HG02973 (cell line): ENCODE data around the gene CHST11.

Experiments
- ATAC-seq: cut with Tn5 transposase; IDR thresholded peaks from one replicate; pipeline ENCODE4 v1.9.1; 2021; ENCODE audit warnings: moderate library complexity; ENCODE audit not compliant: unreplicated experiment

CHST11 gene

GRCh38 chr12:104501660-104502059, 44.9 kb downstream of the CHST11 start:
- no peak for ATAC-seq

GRCh38 chr12:104502217-104502616, 45.5 kb downstream of the CHST11 start:
- ATAC-seq = no peak

GRCh38 chr12:104502638-104503037, 45.9 kb downstream of the CHST11 start:
- ATAC-seq = no peak

DNA sequence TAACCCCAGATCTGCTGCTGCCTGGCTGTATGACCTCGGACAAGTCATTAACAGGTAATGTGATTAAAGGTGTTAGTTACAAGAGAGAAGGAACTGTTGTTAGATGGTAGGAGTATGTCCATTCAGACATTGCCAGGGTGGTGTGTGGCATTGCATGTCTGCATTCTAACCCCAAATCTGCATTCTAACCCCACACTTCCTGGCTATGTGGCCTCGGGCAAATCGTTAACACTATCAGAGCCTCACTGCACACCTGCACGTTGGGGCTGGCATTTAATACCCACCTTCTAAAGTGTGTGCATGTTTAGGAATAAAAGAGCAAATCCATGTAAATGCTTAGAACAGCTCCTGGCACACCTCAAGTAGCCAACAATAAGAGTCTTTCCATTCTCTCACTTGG, 46.4 kb downstream of the CHST11 start:
- ATAC-seq = no peak

DNA sequence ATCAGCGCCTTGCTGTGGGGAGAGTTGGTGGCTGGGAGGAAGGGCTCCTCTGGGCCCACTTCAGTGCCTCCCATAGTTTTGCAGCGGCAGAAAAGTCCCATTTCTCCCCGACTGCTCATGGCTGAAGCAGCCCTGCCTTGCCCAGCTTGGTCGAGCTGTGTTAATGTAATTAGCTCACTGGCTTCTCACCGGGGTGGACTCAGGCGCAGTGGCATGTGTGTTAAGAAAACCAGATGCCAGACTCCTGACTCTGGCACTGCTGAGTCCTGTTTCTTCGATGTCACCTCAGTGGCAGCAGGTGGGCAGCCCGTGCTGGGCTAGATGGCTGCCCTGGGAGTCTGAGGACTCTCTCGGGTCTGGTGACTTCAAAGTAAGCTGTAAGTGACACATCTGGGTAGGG, 47.4 kb downstream of the CHST11 start:
- ATAC-seq = no peak

GRCh38 chr12:104505095-104505818, 48.5 kb downstream of the CHST11 start:
- ATAC-seq = peak; percentile 92

GRCh38 chr12:104506676-104507401, 50.1 kb downstream of the CHST11 start:
- no peak for ATAC-seq

GRCh38 chr12:104507672-104508071, 50.9 kb downstream of the CHST11 start:
- no peak for ATAC-seq

- ATAC-seq = no peak
Observed at GRCh38 chr12:104508752-104509446, 52.2 kb downstream of the CHST11 start.

- no peak for ATAC-seq
Observed at GRCh38 chr12:104510145-104510872, 53.6 kb downstream of the CHST11 start.

DNA sequence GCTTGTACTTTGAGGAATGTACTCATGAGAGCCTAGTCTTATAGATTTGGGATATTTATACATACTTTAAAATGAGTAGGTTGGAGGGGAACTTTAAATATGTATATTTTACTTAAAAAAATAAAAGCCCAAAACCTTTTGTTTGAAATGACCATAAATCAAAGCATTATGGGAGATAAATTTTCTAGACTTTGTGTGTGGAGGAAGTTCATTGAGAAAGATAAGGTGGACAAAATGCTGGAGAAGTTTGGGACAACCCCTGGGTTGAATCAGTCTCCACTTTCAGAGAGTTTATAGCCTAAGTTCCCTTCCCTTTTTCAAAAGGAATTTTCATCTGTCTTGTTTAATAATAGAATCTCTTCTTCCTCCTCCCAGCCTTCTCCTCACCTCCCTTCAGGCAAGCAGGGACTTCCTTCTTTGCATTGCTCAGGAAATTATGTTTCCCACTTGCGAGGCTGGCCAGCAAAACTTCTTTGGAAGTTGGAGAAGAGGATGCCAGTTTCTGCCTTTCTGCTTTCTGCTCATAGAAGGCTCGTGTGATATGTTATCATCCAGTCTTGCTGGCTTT, 54.2 kb downstream of the CHST11 start:
- ATAC-seq = no peak

- ATAC-seq = no peak
Observed at GRCh38 chr12:104513681-104514080, 56.9 kb downstream of the CHST11 start.

DNA sequence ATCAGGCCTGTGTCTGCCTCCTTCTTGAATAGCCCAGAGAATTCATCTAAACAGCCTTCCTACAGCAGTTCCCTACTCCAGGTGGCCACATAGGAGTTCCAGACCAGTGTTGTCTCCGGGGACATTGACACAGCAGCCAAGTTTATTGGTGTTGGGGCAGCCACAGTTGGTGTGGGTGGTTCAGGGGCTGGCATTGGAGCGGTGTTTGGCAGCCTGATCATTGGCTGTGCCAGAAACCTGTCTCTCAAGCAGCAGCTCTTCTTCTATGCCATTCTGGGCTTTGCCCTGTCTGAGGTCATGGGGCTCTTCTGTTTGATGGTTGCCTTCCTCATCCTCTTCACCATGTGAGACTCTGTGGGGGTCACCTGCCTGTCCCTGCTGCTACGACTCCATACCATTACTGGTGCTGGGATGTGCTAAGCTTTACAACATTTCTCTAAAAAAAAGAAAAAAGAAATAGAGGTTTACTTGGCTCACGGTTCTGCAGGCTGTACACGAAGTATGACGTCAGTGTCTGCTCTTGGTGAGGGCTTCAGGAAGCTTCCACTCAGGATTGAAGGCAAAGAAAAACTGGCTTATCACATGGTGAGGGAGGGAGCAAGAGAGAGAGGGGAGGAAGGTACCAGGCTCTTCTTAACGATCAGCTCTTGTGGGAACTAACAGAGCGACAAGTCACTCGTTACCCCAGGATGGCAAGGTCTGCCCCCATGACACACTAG, 57.5 kb downstream of the CHST11 start:
- no peak for ATAC-seq

DNA sequence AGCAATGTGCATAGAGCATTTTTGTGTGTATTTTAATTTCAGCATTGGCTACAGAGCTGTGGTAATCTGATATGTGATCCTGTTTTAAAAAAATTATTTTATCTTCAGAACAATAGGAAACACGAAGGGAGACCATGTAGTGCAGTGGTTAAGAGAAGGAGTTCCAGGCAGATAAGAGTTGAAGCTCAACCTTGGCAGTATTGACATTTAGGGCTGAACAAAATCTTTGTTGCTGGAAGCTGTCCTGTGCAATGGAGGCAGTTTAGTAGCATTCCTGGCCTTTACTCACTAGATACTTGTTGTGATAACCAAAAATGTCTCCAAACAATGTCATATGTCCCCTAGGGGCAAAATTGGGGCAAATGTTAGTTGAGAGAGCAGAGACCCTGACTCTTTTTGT, 59.2 kb downstream of the CHST11 start:
- ATAC-seq = no peak

DNA sequence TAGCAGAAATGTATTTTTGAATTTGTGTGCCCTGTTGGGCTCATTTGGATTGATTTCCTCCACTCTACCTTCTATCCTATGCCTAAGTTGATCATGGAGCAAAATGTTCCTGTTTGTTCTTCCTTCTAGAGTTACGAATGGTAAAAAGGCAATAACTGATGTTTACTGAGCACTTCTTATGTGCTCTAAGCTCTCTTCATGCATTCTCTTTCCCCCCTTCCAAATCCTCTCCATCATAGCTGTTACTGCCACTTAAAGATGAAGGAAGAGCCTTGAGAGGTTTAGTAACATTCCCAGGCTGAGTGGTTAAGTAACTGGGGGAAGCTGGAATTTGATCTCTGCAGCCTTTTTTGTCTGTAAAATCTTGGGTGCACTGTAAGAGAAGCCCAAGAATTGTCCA, 60.1 kb downstream of the CHST11 start:
- no peak for ATAC-seq

DNA sequence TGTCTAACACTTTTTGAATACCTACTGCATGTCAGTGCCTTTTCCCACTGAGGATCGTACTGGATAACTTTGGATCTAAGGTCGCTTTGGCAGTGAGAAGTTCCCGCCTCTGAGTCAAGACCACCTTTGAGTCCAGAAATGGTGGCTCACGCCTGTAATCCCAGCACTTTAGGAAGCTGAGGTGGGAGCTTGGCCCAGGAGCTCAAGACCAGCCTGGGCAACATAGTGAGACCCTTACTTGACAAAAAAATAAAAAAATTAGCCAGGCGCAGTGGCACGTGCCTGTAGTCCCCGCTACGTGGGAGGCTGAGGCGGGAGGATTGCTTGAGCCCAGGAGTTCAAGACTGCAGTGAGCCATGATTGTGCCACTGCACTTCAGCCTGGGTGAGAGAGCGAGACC, 61.1 kb downstream of the CHST11 start:
- ATAC-seq = no peak

GRCh38 chr12:104519190-104520019, 62.7 kb downstream of the CHST11 start:
- ATAC-seq = no peak

DNA sequence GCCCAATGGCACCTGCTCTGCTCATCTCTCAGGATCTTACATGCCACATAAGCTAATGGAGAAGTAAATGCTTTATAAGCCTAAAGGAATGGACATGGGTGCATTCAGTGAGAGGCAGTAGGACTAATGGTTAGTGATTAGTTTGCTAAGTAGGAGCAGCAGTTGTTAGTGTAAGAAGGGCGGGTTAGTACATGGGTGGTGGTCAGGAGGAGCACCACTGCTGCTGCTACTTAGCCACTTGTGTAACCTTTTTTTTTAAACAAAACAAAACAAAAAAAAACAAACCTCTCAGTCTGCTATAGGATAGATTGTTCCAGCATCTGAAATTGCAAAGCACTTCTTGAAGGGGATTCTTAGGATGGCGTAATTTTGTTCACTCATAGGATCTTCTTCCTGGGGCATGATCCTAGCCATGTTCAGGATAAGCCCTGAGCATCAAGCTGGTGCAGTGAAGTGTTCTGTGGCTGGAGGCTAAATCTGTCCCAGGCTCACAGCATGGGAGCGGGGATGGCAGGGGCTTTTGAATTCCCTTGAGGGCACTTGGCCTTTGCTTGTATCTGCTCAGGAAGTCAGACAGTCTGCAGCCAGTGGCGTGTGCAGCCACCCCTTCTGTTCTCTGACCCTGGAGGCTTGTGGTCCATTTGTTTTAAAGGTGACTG, 63.6 kb downstream of the CHST11 start:
- peak; percentile 60 for ATAC-seq

DNA sequence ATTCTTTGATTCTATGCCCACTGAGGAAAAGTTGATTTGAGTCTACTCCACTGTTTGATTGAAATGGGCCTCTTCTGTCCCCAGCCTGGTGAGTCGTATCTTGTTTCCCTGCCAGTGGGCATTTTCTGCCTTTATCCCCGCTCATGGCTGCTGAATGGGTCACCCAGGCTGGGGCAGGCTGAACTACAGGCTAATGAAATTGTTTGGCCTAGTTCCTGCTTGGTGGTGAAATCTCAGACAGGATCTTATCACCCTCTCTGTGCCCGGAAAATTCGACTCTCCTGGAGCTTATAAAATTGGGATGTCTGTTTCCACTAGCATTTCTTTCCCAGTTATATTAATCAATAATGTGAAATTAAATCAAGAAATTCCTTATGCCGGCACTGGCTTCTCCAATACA, 65.0 kb downstream of the CHST11 start:
- no peak for ATAC-seq
